Measurements from ENCODE around the gene KCNH1. TPM values are rescaled to one million over a fixed set of nuclear protein-coding genes. Genes with fewer than 3 reads are reported as not detected.

The KCNH1 gene
- total RNA-seq, 2 donors from 2014 or later = 3.2 to 3.5 TPM

GRCh38 chr1:210797422-210797821 is 336.5 kb downstream of the KCNH1 start:
- no peaks in the 10 kb centered on the region for H3K4me1 ChIP-seq (ENCODE audit: control insufficient read depth, insufficient read depth, low read length)
- 89 to 98% methylated on average over 7 to 8 of the region's 8 CpGs for WGBS, 2 experiments (ENCODE audit: insufficient coverage in 1 of 2, insufficient read length in 1 of 2)
- no peak for DNase-seq
- no peak for TF ChIP-seq CTCF (conservative IDR thresholded peaks at IDR 0.05)
- Mint-ChIP-seq H3K9me3 (no peaks in the 10 kb centered on the region), H3K27me3 (ENCODE audit: insufficient read depth) (peaks cover 10% of the 10 kb centered on the region), H3K4me3 (no peak overlapping the region), H3K36me3 (ENCODE audit: low read depth) (no peaks in the 10 kb centered on the region), H3K4me1 (peaks cover 6% of the 10 kb centered on the region), H3K27ac (no peak overlapping the region)
- no peak overlapping the region for H3K9ac ChIP-seq (ENCODE audit: extremely low read depth, low read length, poor library complexity, severe bottlenecking)
- no peaks in the 10 kb centered on the region for H3K9me3 ChIP-seq (ENCODE audit: control insufficient read depth, low read length)
- no peak overlapping the region for H3K4me3 ChIP-seq (ENCODE audit: low read length)
- no peak overlapping the region for H3K27ac ChIP-seq (ENCODE audit: low read depth, low read length)
- no peaks in the 10 kb centered on the region for H3K36me3 ChIP-seq (ENCODE audit: control insufficient read depth, insufficient read depth, low read length)
- no peaks in the 10 kb centered on the region for H3K27me3 ChIP-seq (ENCODE audit: control insufficient read depth, insufficient read depth, low read length, poor library complexity, severe bottlenecking)

DNA sequence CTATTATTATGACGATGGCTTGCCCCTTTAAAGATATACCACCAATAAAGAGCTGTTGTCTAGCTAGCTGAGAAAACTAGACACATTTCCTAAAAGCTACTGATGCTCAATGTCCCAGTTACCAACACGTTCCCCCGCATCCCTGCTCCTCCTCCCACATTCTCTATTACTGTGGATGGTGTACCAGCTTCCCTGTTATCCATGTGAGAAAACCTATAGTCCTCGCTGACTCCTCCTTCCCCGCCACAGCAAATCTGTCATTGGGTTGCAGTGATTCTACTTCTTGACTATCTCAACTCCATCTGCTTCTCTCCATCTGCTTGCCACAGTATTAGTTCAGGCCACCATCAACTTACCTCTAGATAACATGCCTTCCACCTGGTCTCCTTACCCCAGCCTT is 337.5 kb downstream of the KCNH1 start:
- 94 to 100% methylated on average over 3 to 5 of the region's 5 CpGs for WGBS, 2 experiments (ENCODE audit: insufficient coverage in 1 of 2, insufficient read length in 1 of 2)
- peaks cover 11% of the 10 kb centered on the region for H3K4me1 Mint-ChIP-seq

DNA sequence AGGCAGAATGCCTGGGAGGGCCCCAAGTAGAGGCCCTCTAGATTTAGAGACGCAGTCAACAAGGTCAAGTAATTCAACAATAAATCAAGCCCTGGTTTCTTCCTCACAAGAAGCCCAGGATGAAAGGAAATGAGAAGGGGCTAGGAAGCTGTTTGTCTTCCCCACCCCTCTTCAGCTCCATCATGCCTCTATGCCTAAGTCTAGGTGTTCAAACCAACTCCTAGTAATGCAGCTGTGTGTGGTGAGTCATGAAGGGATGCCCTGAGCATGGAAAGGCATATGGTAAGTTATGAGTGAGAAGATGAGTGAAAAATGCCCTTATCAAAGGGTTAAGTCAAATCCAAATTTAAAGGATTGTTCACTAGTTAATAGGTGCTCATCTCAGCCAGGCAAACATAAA is 339.5 kb downstream of the KCNH1 start:
- WGBS, 2 experiments (ENCODE audit: insufficient coverage in 1 of 2, insufficient read length in 1 of 2) = 93% methylated on average over 1 of the region's 1 CpG; no CpG with 5 or more reads in 1 of the 2 experiments
- Mint-ChIP-seq H3K27me3 (ENCODE audit: insufficient read depth) (peaks cover 7% of the 10 kb centered on the region), H3K27ac (no peak overlapping the region), H3K9me3 (no peaks in the 10 kb centered on the region), H3K4me3 (no peak overlapping the region), H3K4me1 (peaks cover 11% of the 10 kb centered on the region), H3K36me3 (ENCODE audit: low read depth) (no peaks in the 10 kb centered on the region)
- Histone ChIP-seq H3K4me3 (ENCODE audit: low read length) (no peak overlapping the region), H3K36me3 (ENCODE audit: control insufficient read depth, insufficient read depth, low read length) (no peaks in the 10 kb centered on the region), H3K27me3 (ENCODE audit: control insufficient read depth, insufficient read depth, low read length, poor library complexity, severe bottlenecking) (no peaks in the 10 kb centered on the region), H3K9me3 (ENCODE audit: control insufficient read depth, low read length) (no peaks in the 10 kb centered on the region), H3K9ac (ENCODE audit: extremely low read depth, low read length, poor library complexity, severe bottlenecking) (no peak overlapping the region), H3K4me1 (ENCODE audit: control insufficient read depth, insufficient read depth, low read length) (no peaks in the 10 kb centered on the region), H3K27ac (ENCODE audit: low read depth, low read length) (no peak overlapping the region)
- no peak for DNase-seq
- TF ChIP-seq CTCF (conservative IDR thresholded peaks at IDR 0.05) = no peak

More for the DNA sequence above, 337.5 kb downstream of the KCNH1 start:
- H3K36me3 Mint-ChIP-seq (ENCODE audit: low read depth) = no peaks in the 10 kb centered on the region
- Histone ChIP-seq H3K4me1 (ENCODE audit: control insufficient read depth, insufficient read depth, low read length) (no peaks in the 10 kb centered on the region), H3K27me3 (ENCODE audit: control insufficient read depth, insufficient read depth, low read length, poor library complexity, severe bottlenecking) (no peaks in the 10 kb centered on the region), H3K9me3 (ENCODE audit: control insufficient read depth, low read length) (no peaks in the 10 kb centered on the region), H3K27ac (ENCODE audit: low read depth, low read length) (no peak overlapping the region), H3K4me3 (ENCODE audit: low read length) (no peak overlapping the region), H3K9ac (ENCODE audit: extremely low read depth, low read length, poor library complexity, severe bottlenecking) (no peak overlapping the region), H3K36me3 (ENCODE audit: control insufficient read depth, insufficient read depth, low read length) (no peaks in the 10 kb centered on the region)
- no peak for TF ChIP-seq CTCF (conservative IDR thresholded peaks at IDR 0.05)
- H3K4me3 Mint-ChIP-seq = no peak overlapping the region
- H3K27ac Mint-ChIP-seq = no peak overlapping the region
- no peaks in the 10 kb centered on the region for H3K9me3 Mint-ChIP-seq
- H3K27me3 Mint-ChIP-seq (ENCODE audit: insufficient read depth) = peaks cover 7% of the 10 kb centered on the region
- no peak for DNase-seq

Measured in endodermal cell (in vitro differentiated cells).